Vagina (tissue), 2 donors: ENCODE data around the gene NAALADL1. TPM values are rescaled to one million over a fixed set of nuclear protein-coding genes. Genes with fewer than 3 reads are reported as not detected.

Experiments used
- DNase-seq, 2 donors: peaks; one replicate each; pipeline ENCODE4 v3.0.0-alpha.2; 2017; ENCODE audit errors: extremely low spot score in 2 of 2
- H3K27ac ChIP-seq: fragments of 200-600 bp; sonication (generic); one replicate; pipeline ENCODE4 v1.5.1; 2019
- H3K27me3 ChIP-seq: fragments of 200-600 bp; sonication (generic); one replicate; pipeline ENCODE4 v1.5.1; 2019
- H3K36me3 ChIP-seq, 2 donors: fragments of 200-600 bp; sonication (generic); one replicate each; pipeline ENCODE4 v1.5.1; 2017 to 2019
- H3K4me1 ChIP-seq: fragments of 200-600 bp; sonication (generic); one replicate; pipeline ENCODE4 v1.5.1; 2019
- H3K4me3 ChIP-seq, 2 donors: fragments of 200-600 bp; sonication (generic); 1 replicate in 1 of 2; 2 replicates in 1 of 2; pipeline ENCODE4 v1.5.1; 2016 to 2019
- H3K9me3 ChIP-seq: fragments of 200-600 bp; sonication (generic); one replicate; pipeline ENCODE4 v1.5.1; 2019
- CTCF ChIP-seq, 3 experiments: fragments of 450-650 bp in 2 of 3; fragments of 200-600 bp in 1 of 3; sonication (generic) in 1 of 3; IDR thresholded peaks; one replicate each; pipeline ENCODE4 v1.5.1; 2017 to 2019; ENCODE audit warnings: antibody characterized with exemption in 3 of 3, mild to moderate bottlenecking in 2 of 3, moderate library complexity in 2 of 3
- POLR2A ChIP-seq, 2 donors: fragments of 450-650 bp; IDR thresholded peaks; one replicate each; pipeline ENCODE4 v1.6.1; 2017; ENCODE audit warnings: antibody characterized with exemption in 2 of 2, mild to moderate bottlenecking in 2 of 2, moderate library complexity in 2 of 2
- POLR2AphosphoS5 ChIP-seq, 2 donors: sonication (generic); formaldehyde crosslinking; IDR thresholded peaks; one replicate each; pipeline ENCODE4 v1.9.0; 2017; ENCODE audit warnings: antibody characterized with exemption in 2 of 2, mild to moderate bottlenecking in 2 of 2, low read depth in 1 of 2; ENCODE audit not compliant: insufficient read depth in 1 of 2
- intact Hi-C: fragments of 100-400 bp; cut with DNase I; formaldehyde crosslinking; loops from one replicate; pipeline ENCODE4 v1.15.1; 2023
- total RNA-seq: library from RNA; depleted of rRNA; stranded (reverse); fragments of >200 nt; gene quantifications from one replicate; pipeline ENCODE4 v1.2.3, GENCODE V29; 2016

The NAALADL1 gene
- total RNA-seq, 1 donor from 2014 or later: 30.7 TPM

- TF ChIP-seq POLR2AphosphoS5 (IDR thresholded peaks at IDR 0.05; ENCODE audit: insufficient read depth in 1 of 2, low read depth in 1 of 2) (no peak), CTCF (IDR thresholded peaks at IDR 0.05) (no peak), POLR2A (IDR thresholded peaks at IDR 0.05) (no peak)
- H3K27me3 ChIP-seq: no peaks in the 10 kb centered on the region
- H3K36me3 ChIP-seq: no peaks in the 10 kb centered on the region
- peaks cover 19% of the 10 kb centered on the region for H3K4me1 ChIP-seq
- DNase-seq: no peak
- H3K4me3 ChIP-seq: no peak overlapping the region
- intact Hi-C loops: no loop called here
- H3K27ac ChIP-seq: no peak overlapping the region
- H3K9me3 ChIP-seq: no peaks in the 10 kb centered on the region
These were observed 6.9 kb downstream of the NAALADL1 start for GRCh38 chr11:65051398-65051858.

GRCh38 chr11:65047581-65048422 is 10.6 kb downstream of the NAALADL1 start:
- Histone ChIP-seq H3K36me3 (peaks cover 0 to 11% of the 10 kb centered on the region in 2 donors), H3K9me3 (no peaks in the 10 kb centered on the region), H3K4me1 (peaks cover 33% of the 10 kb centered on the region), H3K27ac (peak overlapping the region; percentile 66), H3K27me3 (no peaks in the 10 kb centered on the region), H3K4me3 (peak overlapping the region; percentile 54 to 78)
- TF ChIP-seq POLR2A (IDR thresholded peaks at IDR 0.05) (no peak), POLR2AphosphoS5 (IDR thresholded peaks at IDR 0.05; ENCODE audit: insufficient read depth in 1 of 2, low read depth in 1 of 2) (no peak), CTCF (IDR thresholded peaks at IDR 0.05) (no peak)
- intact Hi-C loops: no loop called here
- no peak for DNase-seq

- H3K27me3 ChIP-seq: no peaks in the 10 kb centered on the region
- H3K9me3 ChIP-seq: no peaks in the 10 kb centered on the region
- H3K27ac ChIP-seq: no peak overlapping the region
- intact Hi-C loops: no loop called here
- no peak for TF ChIP-seq POLR2AphosphoS5 (IDR thresholded peaks at IDR 0.05; ENCODE audit: insufficient read depth in 1 of 2, low read depth in 1 of 2)
- TF ChIP-seq POLR2A (IDR thresholded peaks at IDR 0.05): no peak
- no peak for TF ChIP-seq CTCF (IDR thresholded peaks at IDR 0.05)
- peaks cover 0 to 11% of the 10 kb centered on the region in 2 donors for H3K36me3 ChIP-seq
- no peak overlapping the region for H3K4me3 ChIP-seq
- peaks cover 45% of the 10 kb centered on the region for H3K4me1 ChIP-seq
- DNase-seq: no peak
These were observed 12.6 kb downstream of the NAALADL1 start for GRCh38 chr11:65045728-65046127.

- H3K4me1 ChIP-seq: peaks cover 51% of the 10 kb centered on the region
- no peak for TF ChIP-seq POLR2A (IDR thresholded peaks at IDR 0.05)
- no peak for TF ChIP-seq POLR2AphosphoS5 (IDR thresholded peaks at IDR 0.05; ENCODE audit: insufficient read depth in 1 of 2, low read depth in 1 of 2)
- no peak for TF ChIP-seq CTCF (IDR thresholded peaks at IDR 0.05)
- H3K4me3 ChIP-seq: no peak overlapping the region
- no peaks in the 10 kb centered on the region for H3K9me3 ChIP-seq
- peaks cover 0 to 11% of the 10 kb centered on the region in 2 donors for H3K36me3 ChIP-seq
- H3K27me3 ChIP-seq: no peaks in the 10 kb centered on the region
- intact Hi-C loops: no loop called here
- no peak overlapping the region for H3K27ac ChIP-seq
- no peak for DNase-seq
These were observed 13.3 kb downstream of the NAALADL1 start for GRCh38 chr11:65045061-65045460.
